GM18867 (cell line): ENCODE results near the gene KNSTRN.

Experiments
- ATAC-seq: cut with Tn5 transposase; IDR thresholded peaks from one replicate; pipeline ENCODE4 v1.9.1; 2021; ENCODE audit warnings: mild to moderate bottlenecking, moderate library complexity; ENCODE audit not compliant: unreplicated experiment

KNSTRN gene

DNA sequence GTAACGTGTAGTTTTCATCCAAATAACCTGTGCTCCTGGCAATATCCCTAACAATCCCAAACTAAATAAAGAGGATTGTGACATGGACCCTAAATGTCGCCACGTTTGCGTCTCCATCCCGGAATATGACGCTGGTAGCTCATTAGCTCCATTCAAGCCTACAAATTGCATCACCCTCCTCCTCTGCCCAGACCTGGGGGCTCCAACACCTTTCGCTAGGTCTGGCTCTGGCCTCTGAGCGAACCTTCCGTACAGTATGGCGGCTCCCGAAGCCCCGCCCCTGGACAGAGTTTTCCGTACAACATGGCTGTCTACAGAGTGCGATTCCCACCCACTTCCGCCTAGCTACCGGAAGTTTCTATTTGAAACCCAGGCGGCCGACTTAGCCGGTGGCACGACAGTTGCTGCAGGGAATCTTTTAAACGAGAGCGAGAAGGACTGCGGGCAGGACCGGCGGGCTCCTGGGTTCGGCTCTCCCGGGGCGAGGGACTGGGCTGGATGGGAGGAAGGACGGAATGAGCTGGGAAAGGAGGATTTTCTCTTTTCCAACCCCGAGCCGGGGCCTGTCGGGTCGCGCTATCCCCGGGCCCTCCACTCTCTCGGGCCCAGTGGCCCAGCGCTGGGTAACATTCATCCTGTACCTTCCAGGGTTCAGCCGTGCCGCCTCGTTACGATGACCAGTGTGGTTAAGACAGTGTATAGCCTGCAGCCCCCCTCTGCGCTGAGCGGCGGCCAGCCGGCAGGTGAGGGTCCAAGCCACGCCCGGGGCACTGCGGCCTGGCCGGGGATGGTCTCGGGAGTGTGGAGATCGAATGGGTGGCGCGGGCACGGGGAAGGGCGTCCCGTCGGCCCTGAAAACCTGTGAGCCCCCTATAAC lies at the start of gene KNSTRN:
TSS of gene KNSTRN (plus strand) at position 142 of the 877 bp plus-strand sequence. CDS start at position 257, 115 bp downstream.
- ATAC-seq: peak; percentile 98

DNA sequence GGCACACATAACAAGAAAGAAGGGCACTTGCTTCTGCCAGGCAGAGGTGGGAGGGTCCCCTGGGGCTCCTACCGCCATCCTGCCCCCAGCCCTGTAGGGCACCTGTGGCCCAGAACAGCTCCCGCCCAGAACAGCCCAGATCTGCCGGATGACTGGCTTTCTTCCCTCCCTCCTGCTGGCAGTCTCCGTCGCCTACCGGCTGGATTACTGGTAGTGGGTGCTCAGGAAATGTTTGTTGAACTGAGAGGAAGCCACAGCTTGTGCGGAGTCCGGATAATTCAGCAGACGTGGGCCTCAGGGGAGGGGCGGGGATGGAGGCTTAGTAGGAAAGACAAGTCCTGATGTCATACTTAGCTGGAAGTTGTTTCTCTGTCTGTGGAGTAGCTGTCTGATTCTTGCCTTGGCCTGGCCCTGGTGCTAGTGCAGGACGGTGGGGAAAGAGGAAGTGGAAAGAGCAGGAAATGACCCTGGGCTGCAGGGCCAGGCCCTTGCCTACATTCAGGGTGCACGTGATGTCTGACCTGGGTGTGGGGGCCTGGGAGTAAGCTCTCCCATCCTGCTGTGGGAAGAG lies 48.5 kb upstream of the KNSTRN start:
- no peak for ATAC-seq

- no peak for ATAC-seq
Observed at GRCh38 chr15:40334541-40334940, 48.0 kb upstream of the KNSTRN start.

DNA sequence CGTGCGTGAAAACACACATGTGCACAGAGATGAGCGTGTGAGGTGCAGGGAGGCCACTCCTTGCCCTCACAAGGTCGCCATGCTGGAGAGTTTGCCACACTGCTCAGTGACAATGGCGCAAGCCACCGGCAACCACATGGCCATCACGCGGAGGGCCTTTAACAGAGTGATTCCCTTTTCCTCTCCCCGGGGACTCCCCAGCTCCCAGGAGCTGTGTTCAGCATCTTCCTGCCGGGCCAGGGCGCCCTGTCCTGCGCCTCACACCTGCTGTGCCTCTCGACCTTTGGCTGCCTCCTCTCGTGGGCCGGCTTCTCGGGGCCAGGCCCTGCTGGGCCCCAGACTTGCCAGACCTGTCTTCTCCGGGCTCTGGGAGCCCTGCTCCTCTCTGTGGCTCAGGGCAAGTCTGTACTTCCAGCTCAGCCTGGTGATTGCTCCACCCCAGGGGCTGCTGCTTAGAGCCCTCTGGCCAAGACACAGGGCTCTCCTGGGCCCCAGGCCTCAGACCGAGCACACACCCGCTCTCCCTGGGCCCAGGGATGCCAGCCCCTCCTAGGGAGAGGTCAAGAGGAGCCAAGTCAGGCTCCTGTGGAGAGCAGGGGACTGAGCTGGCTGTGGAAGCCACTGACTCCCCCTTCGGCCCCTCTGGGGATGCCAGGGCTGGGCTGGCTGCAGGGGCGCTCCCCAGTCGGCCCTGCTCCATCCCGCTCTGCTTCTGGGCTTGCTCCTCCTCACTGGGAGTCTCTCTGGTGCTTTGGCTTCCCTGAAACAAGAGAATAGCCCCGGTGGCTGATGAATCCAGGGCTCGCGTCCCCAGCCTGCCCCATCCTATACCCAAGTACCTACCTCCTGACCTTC lies 47.4 kb upstream of the KNSTRN start:
- no peak for ATAC-seq

DNA sequence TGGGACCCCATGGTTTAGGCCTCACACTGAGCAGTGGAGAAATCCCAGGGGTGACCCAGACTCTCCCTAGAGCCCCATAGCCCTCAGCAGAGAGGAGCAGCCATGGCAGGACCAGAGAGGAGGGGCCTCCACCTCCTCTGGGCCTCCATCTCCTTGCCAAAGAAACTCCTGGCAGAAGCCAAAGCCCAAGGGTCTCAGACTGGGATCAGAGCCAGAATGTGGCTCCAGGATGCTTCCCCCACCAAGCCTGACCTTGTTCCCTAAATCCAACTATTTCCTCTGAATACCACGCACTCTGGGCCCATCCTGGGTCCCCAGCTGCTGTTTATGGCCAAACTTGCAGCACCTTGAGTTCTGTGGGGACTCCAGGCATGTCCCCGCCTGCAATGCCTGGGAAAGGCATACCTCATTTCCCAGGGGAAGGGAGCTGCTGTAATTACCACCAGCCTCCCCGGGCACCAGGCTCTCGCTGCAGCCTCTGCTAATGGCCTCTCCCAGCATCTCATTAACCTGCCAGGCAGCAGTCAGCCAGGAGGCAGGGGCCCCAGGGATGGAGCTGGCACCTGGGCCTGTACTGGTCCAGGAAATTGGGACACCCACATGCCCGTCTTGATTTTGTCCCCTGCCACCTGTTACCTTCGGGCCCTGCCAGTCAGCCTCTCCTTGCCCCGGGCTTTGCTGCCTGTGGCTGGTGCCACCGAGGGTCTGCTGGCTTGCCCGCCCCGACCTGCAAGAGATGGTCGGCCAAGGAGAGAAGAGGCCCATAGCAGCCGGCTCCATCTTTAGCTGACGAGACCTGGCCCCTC lies 46.4 kb upstream of the KNSTRN start:
- ATAC-seq: no peak

- ATAC-seq: no peak
Observed at GRCh38 chr15:40336744-40337122, 45.8 kb upstream of the KNSTRN start.

GRCh38 chr15:40337597-40337996 lies 44.9 kb upstream of the KNSTRN start:
- no peak for ATAC-seq

DNA sequence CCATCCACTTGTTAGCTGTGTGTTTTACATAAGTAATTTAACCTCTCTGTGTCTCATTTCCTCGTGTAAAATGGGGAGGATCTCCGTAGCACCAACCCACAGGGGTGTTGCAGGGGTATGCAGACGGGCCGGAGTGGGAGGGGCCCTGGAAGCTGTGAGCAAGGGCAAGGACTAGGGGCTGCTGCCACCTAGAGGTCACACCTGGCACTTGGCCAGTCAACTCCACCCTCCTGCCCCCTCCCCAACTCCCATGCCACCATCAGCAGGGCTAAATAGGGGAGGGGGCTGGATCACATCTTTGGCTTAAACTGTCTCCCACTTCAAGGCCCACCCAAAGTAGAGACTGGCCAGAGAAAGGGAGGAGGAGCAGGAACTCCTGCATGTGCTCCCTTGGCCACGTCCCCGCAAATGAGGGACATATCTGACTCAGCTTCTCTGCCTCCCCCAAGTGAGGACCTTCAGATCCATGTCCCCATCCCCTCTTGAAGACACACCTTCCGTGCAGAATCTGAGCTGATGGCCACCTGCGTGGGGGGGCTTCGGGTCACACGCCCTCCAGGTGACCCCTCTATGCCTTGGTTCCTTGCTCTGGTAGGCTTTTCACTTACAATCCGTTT lies 44.4 kb upstream of the KNSTRN start:
- ATAC-seq: peak; percentile 63

DNA sequence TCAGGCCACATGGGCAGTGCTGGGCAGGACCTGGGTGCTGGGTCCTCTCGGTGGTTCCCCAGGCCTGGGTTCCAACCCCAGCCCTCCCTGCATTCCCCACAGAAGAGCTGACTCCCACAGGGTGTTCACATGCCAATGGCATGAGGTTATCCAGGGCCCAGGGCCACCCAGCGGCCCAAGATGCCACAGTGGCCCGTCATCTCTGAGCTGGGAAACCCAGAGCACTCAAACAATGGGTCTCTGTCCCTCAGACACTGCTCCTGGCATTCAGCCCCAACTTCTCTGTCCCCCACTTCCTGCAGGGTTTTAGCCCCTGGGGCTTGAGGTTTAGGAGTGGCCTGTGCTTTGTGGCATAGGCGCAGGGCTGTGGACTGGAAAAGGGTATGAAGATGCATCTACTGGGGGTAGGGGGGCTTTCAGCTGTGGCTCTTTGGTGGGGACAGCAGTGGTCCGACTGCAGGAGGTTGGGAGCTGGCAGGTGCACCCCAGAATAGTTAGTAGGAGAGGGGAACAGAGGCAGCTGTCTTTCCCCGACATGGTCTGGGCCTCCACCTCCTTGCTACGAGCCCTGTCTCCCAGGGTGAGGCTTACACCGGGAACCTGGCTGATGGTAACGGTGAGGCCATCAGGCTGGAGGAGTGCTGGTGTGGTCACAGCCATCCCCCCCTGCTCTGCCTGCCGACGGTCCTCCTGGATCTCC lies 43.5 kb upstream of the KNSTRN start:
- ATAC-seq: no peak

DNA sequence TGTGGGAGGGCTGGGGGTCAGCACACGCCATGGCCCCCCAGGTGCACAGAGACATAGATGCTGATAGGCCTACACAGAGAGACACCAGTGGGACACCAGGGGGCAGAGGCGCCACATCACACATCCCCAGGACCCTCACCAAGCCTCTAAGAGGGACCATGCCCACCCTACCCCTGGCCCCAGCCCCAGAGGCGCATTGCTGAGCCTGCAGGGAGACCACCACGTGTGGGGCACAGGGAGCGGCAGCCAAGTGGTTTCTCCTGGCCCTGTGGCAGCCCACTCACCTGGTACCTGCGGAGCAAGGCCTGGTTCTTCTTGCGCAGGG lies 42.9 kb upstream of the KNSTRN start:
- no peak for ATAC-seq

GRCh38 chr15:40340038-40340739 lies 42.3 kb upstream of the KNSTRN start:
- ATAC-seq: no peak

DNA sequence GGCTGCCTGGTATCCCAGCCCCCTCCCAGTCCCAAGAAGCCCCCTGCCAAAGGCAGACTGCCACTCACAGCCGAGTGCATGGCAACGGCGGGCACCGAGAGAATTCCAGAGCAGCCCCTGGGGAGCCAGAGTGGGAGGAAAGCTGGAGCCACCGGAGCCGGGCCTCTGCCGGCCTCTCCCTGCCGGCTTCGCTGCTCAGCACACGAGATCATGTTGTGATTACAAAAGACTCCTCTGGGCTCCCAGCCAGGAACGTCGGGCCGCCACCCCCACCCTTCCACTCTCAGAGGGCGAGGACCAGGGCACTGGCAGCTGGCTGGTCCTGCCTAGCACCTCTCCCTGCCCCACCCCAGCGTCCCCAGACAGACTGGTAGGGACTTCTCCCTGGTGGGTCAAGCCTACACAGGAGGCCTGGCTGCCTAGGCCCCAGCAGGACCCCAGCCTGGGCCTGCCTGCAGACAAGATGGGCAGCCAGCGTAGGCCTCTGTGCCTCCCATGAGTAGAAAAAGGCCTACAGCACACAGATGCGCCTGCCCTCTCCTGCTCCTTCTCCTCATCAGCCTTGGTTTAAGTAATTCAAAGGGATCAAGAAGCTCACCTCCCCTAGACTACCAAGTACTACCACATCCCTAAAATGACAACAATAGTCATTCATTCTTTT lies 41.7 kb upstream of the KNSTRN start, which contains the start of gene CCDC9B:
TSS of gene CCDC9B (minus strand) at position 200 of the 661 bp plus-strand sequence. CDS start at position 80, 120 bp downstream.
- ATAC-seq: no peak

DNA sequence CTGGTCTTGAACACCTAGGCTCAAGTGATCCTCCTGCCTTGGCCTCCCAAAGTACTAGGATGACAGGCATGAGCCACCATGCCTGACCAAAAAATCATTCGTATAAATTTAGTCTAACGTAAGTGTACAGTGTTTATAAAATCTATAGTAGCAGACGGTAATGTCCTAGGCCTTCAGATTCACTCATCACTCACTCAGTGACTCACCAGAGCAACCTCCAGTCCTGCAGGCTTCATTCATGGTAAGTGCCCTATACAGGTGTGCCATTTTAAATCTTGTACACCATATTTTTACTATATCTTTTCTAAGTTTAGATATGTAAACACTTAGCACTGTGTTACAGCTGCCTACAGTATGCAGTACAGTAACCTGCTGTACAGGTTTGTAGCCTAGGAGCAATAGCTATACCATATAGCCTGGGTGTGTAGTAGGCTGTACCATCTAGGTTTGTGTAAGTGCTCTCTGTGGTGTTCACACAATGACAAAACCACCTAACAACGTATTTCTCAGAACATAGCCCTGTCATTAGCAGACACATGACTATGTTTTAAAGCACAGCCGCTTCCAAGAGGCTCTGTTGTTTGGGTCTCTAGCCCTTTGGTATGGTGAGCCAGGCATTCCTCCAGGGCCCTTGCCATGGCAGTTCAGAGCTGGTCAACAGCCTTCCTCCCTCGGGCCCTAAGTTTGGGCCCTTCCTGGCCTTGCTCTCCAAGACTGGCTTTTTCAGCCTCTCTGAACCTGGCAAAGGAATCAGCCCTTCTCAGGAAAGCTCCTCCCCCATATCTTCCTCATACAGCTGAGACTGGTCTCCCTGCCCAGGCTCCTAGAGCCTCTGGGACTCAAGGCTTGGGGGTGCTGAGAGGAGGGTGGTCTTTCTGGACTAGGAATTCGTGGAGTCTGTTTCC lies 39.9 kb upstream of the KNSTRN start:
- no peak for ATAC-seq

GRCh38 chr15:40343512-40343911 lies 39.0 kb upstream of the KNSTRN start:
- no peak for ATAC-seq

DNA sequence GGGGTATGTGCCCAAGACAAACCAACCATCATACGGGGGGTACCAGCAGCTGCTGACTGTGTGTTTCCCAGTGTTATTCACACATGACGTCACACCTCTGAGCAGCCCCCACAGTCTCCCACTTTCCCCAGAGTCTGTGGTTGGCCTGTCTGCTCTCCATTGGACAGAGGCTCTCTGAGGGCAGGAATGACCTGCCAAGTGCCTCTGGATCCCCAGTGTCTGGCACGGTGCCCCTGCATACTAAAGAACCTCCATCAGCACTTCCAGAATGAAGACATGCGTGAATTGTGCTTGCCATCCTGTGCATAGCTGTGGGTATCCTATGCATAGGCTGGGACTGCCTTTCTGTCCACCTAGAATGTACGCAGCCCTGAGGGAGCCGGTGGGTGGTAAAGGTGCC lies 38.3 kb upstream of the KNSTRN start:
- no peak for ATAC-seq

- ATAC-seq: no peak
Observed at GRCh38 chr15:40344631-40345120, 37.8 kb upstream of the KNSTRN start.

DNA sequence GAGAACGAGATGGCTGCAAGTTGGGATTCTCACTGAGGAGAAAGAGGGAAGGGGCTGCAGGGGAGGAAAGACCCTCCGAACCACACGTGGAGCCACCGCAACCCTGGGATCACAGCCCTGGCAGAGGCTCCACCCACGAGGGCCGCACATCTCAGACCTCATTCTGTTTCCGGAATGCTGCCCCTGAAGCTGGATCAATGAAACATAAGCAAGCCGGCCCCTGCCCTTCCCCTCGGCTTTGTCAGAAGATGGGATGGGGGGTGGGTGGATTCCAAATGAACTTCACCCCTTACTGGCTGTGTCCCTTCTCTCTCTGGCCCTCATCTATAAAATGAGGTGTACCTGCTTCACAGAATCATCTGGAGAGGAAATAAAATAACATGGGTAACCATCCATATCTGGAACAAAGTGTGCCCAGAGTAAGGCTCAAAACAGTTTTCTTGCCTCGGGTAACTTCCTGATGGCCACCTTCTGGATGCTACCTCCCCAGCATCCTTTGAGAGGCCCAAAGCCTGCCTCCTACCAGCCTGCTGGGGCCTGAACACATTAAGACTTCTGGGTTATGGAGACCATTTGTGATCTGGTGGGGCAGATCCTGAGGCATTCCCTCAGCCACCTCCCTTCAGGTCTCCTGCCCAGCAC lies 37.2 kb upstream of the KNSTRN start:
- ATAC-seq: no peak
